Measurements from ENCODE around the gene CC2D2A.

Gene CC2D2A

GRCh38 chr4:15501941-15502340, 32.3 kb downstream of the CC2D2A start:
- ChIA-PET CTCF (no interaction called here), POLR2A (ENCODE audit: low non-redundant PET) (no interaction called here)
- TF ChIP-seq CTCF (conservative IDR thresholded peaks at IDR 0.05; ENCODE audit: low read depth), result no peak
- DNase-seq (ENCODE audit: low spot score), result no peak
- no peak overlapping the region for H3K27ac ChIP-seq

GRCh38 chr4:15502384-15502783, 32.7 kb downstream of the CC2D2A start:
- ChIA-PET POLR2A (ENCODE audit: low non-redundant PET) (no interaction called here), CTCF (no interaction called here)
- TF ChIP-seq CTCF (conservative IDR thresholded peaks at IDR 0.05; ENCODE audit: low read depth), result no peak
- DNase-seq (ENCODE audit: low spot score), result no peak
- no peak overlapping the region for H3K27ac ChIP-seq

- TF ChIP-seq CTCF (conservative IDR thresholded peaks at IDR 0.05; ENCODE audit: low read depth), result no peak
- DNase-seq (ENCODE audit: low spot score), result no peak
- POLR2A ChIA-PET (ENCODE audit: low non-redundant PET), result no interaction called here
- CTCF ChIA-PET, result no interaction called here
- no peak overlapping the region for H3K27ac ChIP-seq
These were observed 34.4 kb downstream of the CC2D2A start for GRCh38 chr4:15504041-15504440.

- ChIA-PET POLR2A (ENCODE audit: low non-redundant PET) (no interaction called here), CTCF (no interaction called here)
- DNase-seq (ENCODE audit: low spot score), result no peak
- no peak for TF ChIP-seq CTCF (conservative IDR thresholded peaks at IDR 0.05; ENCODE audit: low read depth)
- H3K27ac ChIP-seq, result no peak overlapping the region
These were observed 36.8 kb downstream of the CC2D2A start for GRCh38 chr4:15506464-15506863.

- ChIA-PET CTCF (interaction anchor here (0.6 kb wide), 1 partner anchor 187 kb away, joined by 3 read pairs; no protein-coding TSS in a partner anchor), POLR2A (ENCODE audit: low non-redundant PET) (no interaction called here)
- no peak for TF ChIP-seq CTCF (conservative IDR thresholded peaks at IDR 0.05; ENCODE audit: low read depth)
- no peak for DNase-seq (ENCODE audit: low spot score)
- no peak overlapping the region for H3K27ac ChIP-seq
These were observed 38.0 kb downstream of the CC2D2A start for GRCh38 chr4:15507679-15508078.

- ChIA-PET CTCF (no interaction called here), POLR2A (ENCODE audit: low non-redundant PET) (no interaction called here)
- H3K27ac ChIP-seq, result no peak overlapping the region
- no peak for TF ChIP-seq CTCF (conservative IDR thresholded peaks at IDR 0.05; ENCODE audit: low read depth)
- DNase-seq (ENCODE audit: low spot score), result no peak
These were observed 41.3 kb downstream of the CC2D2A start for GRCh38 chr4:15510961-15511360.

GRCh38 chr4:15513545-15513944, 43.9 kb downstream of the CC2D2A start:
- no peak for TF ChIP-seq CTCF (conservative IDR thresholded peaks at IDR 0.05; ENCODE audit: low read depth)
- no peak for DNase-seq (ENCODE audit: low spot score)
- ChIA-PET CTCF (no interaction called here), POLR2A (ENCODE audit: low non-redundant PET) (no interaction called here)
- H3K27ac ChIP-seq, result no peak overlapping the region

Measured in RWPE1 (cell line).